DOHH2 (cell line): ENCODE data around the gene SARNP.

ENCODE experiments used
- CTCF ChIP-seq: fragments of 200-600 bp; sonication (generic); IDR thresholded peaks from one replicate; pipeline ENCODE4 v1.5.1; 2014; ENCODE audit warnings: antibody characterized with exemption, mild to moderate bottlenecking, low read depth, low read length; ENCODE audit not compliant: poor library complexity, severe bottlenecking
- EZH2phosphoT487 ChIP-seq: fragments of 200-600 bp; sonication (generic); IDR thresholded peaks from 2 replicates; pipeline ENCODE4 v1.6.1; 2017; ENCODE audit warnings: borderline replicate concordance, mild to moderate bottlenecking, antibody characterized with exemption, low read length, moderate library complexity, mixed read lengths

GRCh38 chr12:55717011-55718007 lies 100.2 kb downstream of the SARNP start:
- TF ChIP-seq CTCF (no peak), EZH2phosphoT487 (no peak)
